Stimulated activated CD8-positive, alpha-beta memory T cell treated with anti-CD3 and anti-CD28 coated beads, Interleukin-4, amount 100 ng/mL, for 24 hours (primary cell): ENCODE results near the gene HJV.

Experiments
- DNase-seq: peaks from one replicate; pipeline ENCODE4 v3.0.0-alpha.2; 2020; ENCODE audit warnings: low read depth

HJV gene

GRCh38 chr1:145992958-145993617 is 28.4 kb downstream of the HJV start:
- no peak for DNase-seq

GRCh38 chr1:145992502-145992936 is 29.0 kb downstream of the HJV start:
- DNase-seq: no peak

GRCh38 chr1:145991735-145992412 is 29.7 kb downstream of the HJV start:
- DNase-seq: no peak

GRCh38 chr1:145990249-145990855 is 31.2 kb downstream of the HJV start:
- no peak for DNase-seq

GRCh38 chr1:145988773-145989172 is 32.8 kb downstream of the HJV start:
- no peak for DNase-seq

GRCh38 chr1:145987926-145988325 is 33.6 kb downstream of the HJV start:
- no peak for DNase-seq

- DNase-seq: no peak
These were observed 35.0 kb downstream of the HJV start for GRCh38 chr1:145986551-145986950.

GRCh38 chr1:145985502-145986439 is 35.8 kb downstream of the HJV start:
- no peak for DNase-seq

- DNase-seq: no peak
These were observed 36.4 kb downstream of the HJV start for GRCh38 chr1:145985129-145985501.

- DNase-seq: no peak
These were observed 37.3 kb downstream of the HJV start for GRCh38 chr1:145983960-145984830.

GRCh38 chr1:145983206-145983675 is 38.3 kb downstream of the HJV start:
- no peak for DNase-seq

GRCh38 chr1:145982010-145982723 is 39.4 kb downstream of the HJV start:
- DNase-seq: no peak

- DNase-seq: no peak
These were observed 41.0 kb downstream of the HJV start for GRCh38 chr1:145980457-145980994.

- no peak for DNase-seq
These were observed 41.6 kb downstream of the HJV start for GRCh38 chr1:145979746-145980456.

- peak; percentile 66 for DNase-seq
These were observed 42.4 kb downstream of the HJV start for GRCh38 chr1:145978854-145979745.

GRCh38 chr1:145978471-145978853 is 43.1 kb downstream of the HJV start:
- no peak for DNase-seq

GRCh38 chr1:145977486-145978470 is 43.8 kb downstream of the HJV start:
- peak; percentile 46 for DNase-seq
